Stimulated activated CD8-positive, alpha-beta memory T cell treated with anti-CD3 and anti-CD28 coated beads, Interleukin-7, amount 100 ng/mL, for 48 hours (primary cell): ENCODE measurements around the gene MTX2.
"Not testable (repeated sequence)": the region's sequence is repeated elsewhere in the genome, so short reads cannot be mapped to it uniquely, and the experiment has no call there.

ENCODE experiments used
- DNase-seq, 2 donors: peaks; one replicate each; pipeline ENCODE4 v3.0.0-alpha.2; 2020; ENCODE audit warnings: low read depth in 1 of 2; ENCODE audit errors: extremely low read depth in 1 of 2

The MTX2 gene

GRCh38 chr2:176370467-176371171 is 101.4 kb downstream of the MTX2 start:
- DNase-seq: no peak

- not testable (repeated sequence) for DNase-seq
These were observed 103.9 kb downstream of the MTX2 start for GRCh38 chr2:176373155-176373554.

DNA sequence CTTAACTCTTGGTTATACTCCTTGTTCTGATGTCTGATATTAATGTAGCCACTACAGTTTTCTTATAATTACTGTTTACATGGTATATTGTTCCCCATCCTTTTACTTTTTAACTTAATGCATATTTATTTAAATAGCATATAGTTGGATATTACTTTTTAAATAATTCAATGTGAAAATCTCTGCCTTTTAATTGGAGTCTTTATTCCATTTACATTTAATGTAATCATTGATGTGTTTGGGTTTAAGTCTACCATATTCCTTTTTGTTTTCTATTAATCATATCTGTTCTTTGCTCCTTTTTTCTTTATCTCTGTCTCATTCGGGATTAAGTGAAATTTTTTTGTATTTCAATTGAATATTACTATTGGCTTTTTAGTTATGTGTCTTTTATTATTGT is 109.1 kb downstream of the MTX2 start:
- no peak for DNase-seq

DNA sequence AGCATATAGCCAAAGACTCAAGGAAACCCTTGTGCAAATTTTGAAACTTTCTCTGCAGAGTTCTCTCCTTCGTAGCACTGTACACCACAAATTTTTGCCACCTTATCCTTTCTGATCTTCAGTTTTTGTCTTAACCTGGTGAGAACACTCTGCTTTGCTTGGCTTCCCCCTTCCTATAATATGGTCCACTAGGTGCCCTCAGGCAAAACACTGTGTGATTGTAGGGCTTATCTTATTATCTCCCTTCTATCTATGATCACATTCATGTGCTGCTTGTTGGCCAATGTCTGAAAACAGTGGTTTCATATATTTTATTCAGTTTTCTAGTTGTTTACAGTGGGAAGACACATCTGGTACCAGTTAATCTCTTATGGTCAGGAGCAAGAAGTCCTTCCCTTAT is 111.1 kb downstream of the MTX2 start:
- DNase-seq: no peak

- no peak for DNase-seq
These were observed 113.9 kb downstream of the MTX2 start for GRCh38 chr2:176383100-176383499.

- no peak for DNase-seq
These were observed 114.7 kb downstream of the MTX2 start for GRCh38 chr2:176383836-176384442.

DNA sequence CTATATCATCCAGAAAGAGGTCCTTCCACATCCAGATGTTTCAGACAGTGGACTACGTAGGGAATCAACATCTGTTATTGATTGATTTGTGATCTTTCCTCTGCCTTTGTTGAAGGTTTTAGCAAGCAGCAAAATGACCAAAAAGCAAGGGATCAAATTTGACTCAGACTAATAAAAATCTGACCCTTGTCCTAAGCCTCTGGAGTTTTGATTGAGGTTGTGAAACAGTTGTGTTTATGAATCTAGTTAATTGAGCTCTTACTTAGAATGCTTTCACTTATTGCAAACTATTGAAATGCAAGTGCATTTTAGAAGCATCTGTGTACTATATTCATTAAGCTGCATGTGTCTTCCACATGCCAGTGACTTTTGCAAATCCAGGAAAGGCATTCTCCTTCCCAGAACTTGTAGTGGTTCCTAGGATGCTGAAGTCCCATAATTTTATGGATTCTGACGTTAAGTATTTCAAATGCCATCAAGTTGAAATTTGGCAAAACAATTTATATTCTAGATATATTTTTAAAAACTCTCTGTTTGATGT is 116.0 kb downstream of the MTX2 start:
- DNase-seq: no peak

DNA sequence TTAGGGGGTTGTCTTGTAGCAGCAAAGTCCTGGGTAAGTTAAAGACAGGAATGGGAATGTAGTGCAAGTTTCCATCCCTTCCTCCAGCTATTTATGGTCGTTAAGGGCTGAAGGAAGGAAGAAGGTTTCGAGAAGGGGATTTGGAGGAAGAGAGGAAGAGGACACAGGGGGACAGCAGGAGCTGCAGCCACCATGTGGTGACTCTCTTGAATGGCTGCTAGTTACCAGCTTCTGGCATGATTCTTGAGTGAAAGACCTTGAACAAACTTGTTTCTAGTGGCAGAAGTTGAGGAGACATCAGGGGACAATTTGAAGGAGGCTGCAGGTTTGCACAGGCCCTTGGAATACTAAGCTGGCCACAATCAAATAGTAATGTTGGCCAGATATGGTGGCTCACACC is 116.6 kb downstream of the MTX2 start:
- no peak for DNase-seq
